ENCODE measurements around the gene ABT1.
"Not testable (repeated sequence)": the region's sequence is repeated elsewhere in the genome, so short reads cannot be mapped to it uniquely, and the experiment has no call there.

ABT1 gene

GRCh38 chr6:26596579-26597388 is at the start of gene ABT1:
Gene ABT1 (plus strand): TSS chr6:26596953. CDS start chr6:26596983, 30 bp downstream.
- Histone ChIP-seq H3K27me3 (ENCODE audit: low read depth, low read length) (peaks cover 23% of the 10 kb centered on the region), H3K27ac (ENCODE audit: low read length) (peak within 1 kb of the TSS; percentile 89), H3K4me1 (ENCODE audit: control insufficient read depth in 1 of 2, insufficient read depth in 2 of 2, low read length in 2 of 2) (peaks cover 0 to 12% of the 10 kb centered on the region in 2 donors), H3K9me3 (ENCODE audit: control insufficient read depth in 1 of 2, low read length in 2 of 2) (no peaks in the 10 kb centered on the region), H3K4me3 (ENCODE audit: low read depth in 1 of 2, low read length in 2 of 2) (peak within 1 kb of the TSS; percentile 92 to 96), H3K36me3 (ENCODE audit: control insufficient read depth in 1 of 2, insufficient read depth in 2 of 2, low read length in 2 of 2) (peaks cover 18 to 23% of the 10 kb centered on the region in 2 donors)

- not testable (repeated sequence) for H3K27me3 ChIP-seq (ENCODE audit: low read depth, low read length); H3K9me3 ChIP-seq (ENCODE audit: control insufficient read depth in 1 of 2, low read length in 2 of 2); H3K27ac ChIP-seq (ENCODE audit: low read length); H3K4me1 ChIP-seq (ENCODE audit: control insufficient read depth in 1 of 2, insufficient read depth in 2 of 2, low read length in 2 of 2); H3K4me3 ChIP-seq (ENCODE audit: low read depth in 1 of 2, low read length in 2 of 2)
- peaks cover 18 to 25% of the 10 kb centered on the region in 2 donors for H3K36me3 ChIP-seq (ENCODE audit: control insufficient read depth in 1 of 2, insufficient read depth in 2 of 2, low read length in 2 of 2)
Observed at GRCh38 chr6:26547363-26547762, 49.4 kb upstream of the ABT1 start.

- Histone ChIP-seq H3K27ac (ENCODE audit: low read length) (no peak overlapping the region), H3K9me3 (ENCODE audit: control insufficient read depth in 1 of 2, low read length in 2 of 2) (no peaks in the 10 kb centered on the region), H3K4me1 (ENCODE audit: control insufficient read depth in 1 of 2, insufficient read depth in 2 of 2, low read length in 2 of 2) (no peaks in the 10 kb centered on the region), H3K4me3 (ENCODE audit: low read depth in 1 of 2, low read length in 2 of 2) (peak overlapping the region; percentile 64 to 77), H3K27me3 (ENCODE audit: low read depth, low read length) (no peaks in the 10 kb centered on the region), H3K36me3 (ENCODE audit: control insufficient read depth in 1 of 2, insufficient read depth in 2 of 2, low read length in 2 of 2) (peaks cover 5 to 10% of the 10 kb centered on the region in 2 donors)
Observed at GRCh38 chr6:26550250-26550993, 46.3 kb upstream of the ABT1 start.

- H3K36me3 ChIP-seq (ENCODE audit: control insufficient read depth in 1 of 2, insufficient read depth in 2 of 2, low read length in 2 of 2), result no peaks in the 10 kb centered on the region
- H3K4me3 ChIP-seq (ENCODE audit: low read depth in 1 of 2, low read length in 2 of 2), result no peak overlapping the region
- H3K27me3 ChIP-seq (ENCODE audit: low read depth, low read length), result no peaks in the 10 kb centered on the region
- H3K27ac ChIP-seq (ENCODE audit: low read length), result no peak overlapping the region
- no peaks in the 10 kb centered on the region for H3K9me3 ChIP-seq (ENCODE audit: control insufficient read depth in 1 of 2, low read length in 2 of 2)
- H3K4me1 ChIP-seq (ENCODE audit: control insufficient read depth in 1 of 2, insufficient read depth in 2 of 2, low read length in 2 of 2), result no peaks in the 10 kb centered on the region
Observed at GRCh38 chr6:26552205-26552604, 44.5 kb upstream of the ABT1 start.

- peak overlapping the region; percentile 46 for H3K27ac ChIP-seq (ENCODE audit: low read length)
- H3K4me1 ChIP-seq (ENCODE audit: control insufficient read depth in 1 of 2, insufficient read depth in 2 of 2, low read length in 2 of 2), result no peaks in the 10 kb centered on the region
- H3K4me3 ChIP-seq (ENCODE audit: low read depth in 1 of 2, low read length in 2 of 2), result peak overlapping the region; percentile 74 to 82
- H3K9me3 ChIP-seq (ENCODE audit: control insufficient read depth in 1 of 2, low read length in 2 of 2), result no peaks in the 10 kb centered on the region
- no peaks in the 10 kb centered on the region for H3K36me3 ChIP-seq (ENCODE audit: control insufficient read depth in 1 of 2, insufficient read depth in 2 of 2, low read length in 2 of 2)
- H3K27me3 ChIP-seq (ENCODE audit: low read depth, low read length), result no peaks in the 10 kb centered on the region
Observed at GRCh38 chr6:26552640-26553188, 44.0 kb upstream of the ABT1 start.

GRCh38 chr6:26553264-26553634 is 43.5 kb upstream of the ABT1 start:
- no peaks in the 10 kb centered on the region for H3K4me1 ChIP-seq (ENCODE audit: control insufficient read depth in 1 of 2, insufficient read depth in 2 of 2, low read length in 2 of 2)
- H3K27me3 ChIP-seq (ENCODE audit: low read depth, low read length), result no peaks in the 10 kb centered on the region
- no peaks in the 10 kb centered on the region for H3K36me3 ChIP-seq (ENCODE audit: control insufficient read depth in 1 of 2, insufficient read depth in 2 of 2, low read length in 2 of 2)
- H3K9me3 ChIP-seq (ENCODE audit: control insufficient read depth in 1 of 2, low read length in 2 of 2), result no peaks in the 10 kb centered on the region
- H3K27ac ChIP-seq (ENCODE audit: low read length), result peak overlapping the region; percentile 76
- H3K4me3 ChIP-seq (ENCODE audit: low read depth in 1 of 2, low read length in 2 of 2), result peak overlapping the region; percentile 74 to 82

GRCh38 chr6:26553635-26554446 is 42.9 kb upstream of the ABT1 start:
- peak overlapping the region; percentile 76 for H3K27ac ChIP-seq (ENCODE audit: low read length)
- H3K9me3 ChIP-seq (ENCODE audit: control insufficient read depth in 1 of 2, low read length in 2 of 2), result no peaks in the 10 kb centered on the region
- peak overlapping the region; percentile 74 to 82 for H3K4me3 ChIP-seq (ENCODE audit: low read depth in 1 of 2, low read length in 2 of 2)
- H3K27me3 ChIP-seq (ENCODE audit: low read depth, low read length), result no peaks in the 10 kb centered on the region
- no peaks in the 10 kb centered on the region for H3K36me3 ChIP-seq (ENCODE audit: control insufficient read depth in 1 of 2, insufficient read depth in 2 of 2, low read length in 2 of 2)
- H3K4me1 ChIP-seq (ENCODE audit: control insufficient read depth in 1 of 2, insufficient read depth in 2 of 2, low read length in 2 of 2), result no peaks in the 10 kb centered on the region

- H3K4me3 ChIP-seq (ENCODE audit: low read depth in 1 of 2, low read length in 2 of 2), result peak overlapping the region; percentile 74 to 82
Observed at GRCh38 chr6:26554447-26554696, 42.4 kb upstream of the ABT1 start.

GRCh38 chr6:26554697-26555504 is 41.9 kb upstream of the ABT1 start:
- Histone ChIP-seq H3K4me3 (ENCODE audit: low read depth in 1 of 2, low read length in 2 of 2) (peak overlapping the region; percentile 74 to 82), H3K27me3 (ENCODE audit: low read depth, low read length) (no peaks in the 10 kb centered on the region), H3K36me3 (ENCODE audit: control insufficient read depth in 1 of 2, insufficient read depth in 2 of 2, low read length in 2 of 2) (no peaks in the 10 kb centered on the region), H3K4me1 (ENCODE audit: control insufficient read depth in 1 of 2, insufficient read depth in 2 of 2, low read length in 2 of 2) (no peaks in the 10 kb centered on the region), H3K9me3 (ENCODE audit: control insufficient read depth in 1 of 2, low read length in 2 of 2) (no peaks in the 10 kb centered on the region), H3K27ac (ENCODE audit: low read length) (peak overlapping the region; percentile 10)

More at GRCh38 chr6:26554447-26554696, 42.4 kb upstream of the ABT1 start:
- H3K9me3 ChIP-seq (ENCODE audit: control insufficient read depth in 1 of 2, low read length in 2 of 2), result no peaks in the 10 kb centered on the region
- no peaks in the 10 kb centered on the region for H3K27me3 ChIP-seq (ENCODE audit: low read depth, low read length)
- peak overlapping the region; percentile 10 for H3K27ac ChIP-seq (ENCODE audit: low read length)
- H3K4me1 ChIP-seq (ENCODE audit: control insufficient read depth in 1 of 2, insufficient read depth in 2 of 2, low read length in 2 of 2), result no peaks in the 10 kb centered on the region
- no peaks in the 10 kb centered on the region for H3K36me3 ChIP-seq (ENCODE audit: control insufficient read depth in 1 of 2, insufficient read depth in 2 of 2, low read length in 2 of 2)

- Histone ChIP-seq H3K36me3 (ENCODE audit: control insufficient read depth in 1 of 2, insufficient read depth in 2 of 2, low read length in 2 of 2) (no peaks in the 10 kb centered on the region), H3K4me3 (ENCODE audit: low read depth in 1 of 2, low read length in 2 of 2) (peak overlapping the region in 1 of 2 donors; percentile 82), H3K9me3 (ENCODE audit: control insufficient read depth in 1 of 2, low read length in 2 of 2) (no peaks in the 10 kb centered on the region), H3K4me1 (ENCODE audit: control insufficient read depth in 1 of 2, insufficient read depth in 2 of 2, low read length in 2 of 2) (no peaks in the 10 kb centered on the region), H3K27me3 (ENCODE audit: low read depth, low read length) (no peaks in the 10 kb centered on the region), H3K27ac (ENCODE audit: low read length) (no peak overlapping the region)
Observed at GRCh38 chr6:26555505-26556262, 41.1 kb upstream of the ABT1 start.

Data from muscle layer of duodenum (tissue), 2 donors.